ENCODE results near the gene PHGDH.

The PHGDH gene

GRCh38 chr1:119724611-119725218 lies 13.0 kb downstream of the PHGDH start:
- Histone ChIP-seq H3K79me2 (ENCODE audit: insufficient read depth, low read length) (no peaks in the 10 kb centered on the region), H4K20me1 (ENCODE audit: insufficient read depth, low read length) (no peaks in the 10 kb centered on the region), H3K36me3 (ENCODE audit: insufficient read depth, low read length) (peaks cover 92% of the 10 kb centered on the region), H3K27ac (ENCODE audit: low read depth, low read length, poor library complexity, severe bottlenecking) (no peak overlapping the region), H3K4me3 (ENCODE audit: low read depth, low read length, poor library complexity, severe bottlenecking) (no peak overlapping the region), H3F3A (ENCODE audit: insufficient read depth, low read length) (no peaks in the 10 kb centered on the region), H2AFZ (ENCODE audit: low read length) (no peak overlapping the region), H3K9me2 (ENCODE audit: low read depth, low read length) (no peaks in the 10 kb centered on the region), H3K4me1 (ENCODE audit: insufficient read depth, low read length, severe bottlenecking) (no peaks in the 10 kb centered on the region), H3K27me3 (ENCODE audit: insufficient read depth, low read length) (no peaks in the 10 kb centered on the region), H3K9me3 (ENCODE audit: low read length) (no peaks in the 10 kb centered on the region), H3K9ac (ENCODE audit: low read length) (no peak overlapping the region), H3K4me2 (ENCODE audit: low read length) (no peak overlapping the region)
- TF ChIP-seq EZH2 (IDR thresholded peaks at IDR 0.05; ENCODE audit: borderline replicate concordance, low read length), result no peak
- TF ChIP-seq CTCF (IDR thresholded peaks at IDR 0.05; ENCODE audit: low read length), result no peak

GRCh38 chr1:119725626-119726025 lies 13.9 kb downstream of the PHGDH start:
- Histone ChIP-seq H3K4me2 (ENCODE audit: low read length) (no peak overlapping the region), H3K79me2 (ENCODE audit: insufficient read depth, low read length) (no peaks in the 10 kb centered on the region), H3K36me3 (ENCODE audit: insufficient read depth, low read length) (peaks cover 96% of the 10 kb centered on the region), H3F3A (ENCODE audit: insufficient read depth, low read length) (no peaks in the 10 kb centered on the region), H3K27ac (ENCODE audit: low read depth, low read length, poor library complexity, severe bottlenecking) (no peak overlapping the region), H3K4me3 (ENCODE audit: low read depth, low read length, poor library complexity, severe bottlenecking) (no peak overlapping the region), H3K9ac (ENCODE audit: low read length) (no peak overlapping the region), H3K27me3 (ENCODE audit: insufficient read depth, low read length) (no peaks in the 10 kb centered on the region), H3K9me2 (ENCODE audit: low read depth, low read length) (no peaks in the 10 kb centered on the region), H3K9me3 (ENCODE audit: low read length) (no peaks in the 10 kb centered on the region), H2AFZ (ENCODE audit: low read length) (no peak overlapping the region), H4K20me1 (ENCODE audit: insufficient read depth, low read length) (no peaks in the 10 kb centered on the region), H3K4me1 (ENCODE audit: insufficient read depth, low read length, severe bottlenecking) (no peaks in the 10 kb centered on the region)
- no peak for TF ChIP-seq CTCF (IDR thresholded peaks at IDR 0.05; ENCODE audit: low read length)

GRCh38 chr1:119727991-119728390 lies 16.3 kb downstream of the PHGDH start:
- no peak for TF ChIP-seq CTCF (IDR thresholded peaks at IDR 0.05; ENCODE audit: low read length)
- TF ChIP-seq EZH2 (IDR thresholded peaks at IDR 0.05; ENCODE audit: borderline replicate concordance, low read length), result no peak
- Histone ChIP-seq H3K27ac (ENCODE audit: low read depth, low read length, poor library complexity, severe bottlenecking) (no peak overlapping the region), H3K4me2 (ENCODE audit: low read length) (no peak overlapping the region), H2AFZ (ENCODE audit: low read length) (no peak overlapping the region), H3K79me2 (ENCODE audit: insufficient read depth, low read length) (no peaks in the 10 kb centered on the region), H3K36me3 (ENCODE audit: insufficient read depth, low read length) (peaks cover 90% of the 10 kb centered on the region), H4K20me1 (ENCODE audit: insufficient read depth, low read length) (no peaks in the 10 kb centered on the region), H3K9me2 (ENCODE audit: low read depth, low read length) (no peaks in the 10 kb centered on the region), H3K9ac (ENCODE audit: low read length) (no peak overlapping the region), H3K9me3 (ENCODE audit: low read length) (no peaks in the 10 kb centered on the region), H3K4me1 (ENCODE audit: insufficient read depth, low read length, severe bottlenecking) (no peaks in the 10 kb centered on the region), H3K4me3 (ENCODE audit: low read depth, low read length, poor library complexity, severe bottlenecking) (no peak overlapping the region), H3K27me3 (ENCODE audit: insufficient read depth, low read length) (no peaks in the 10 kb centered on the region), H3F3A (ENCODE audit: insufficient read depth, low read length) (no peaks in the 10 kb centered on the region)

Data from OCI-LY1 (cell line).